DND-41 (cell line): ENCODE measurements around the gene BRS3.

Source experiments
- ATAC-seq: fragments of 200-7000 bp; cut with Tn5 transposase; 3 replicates; pipeline ENCODE4 v1.9.1; 2021; ENCODE audit warnings: low read depth; ENCODE audit not compliant: insufficient read depth
- DNase-seq: peaks from one replicate; pipeline ENCODE4 v3.0.0-alpha.2; 2020
- H2AFZ ChIP-seq: 2 replicates; pipeline ENCODE4 v1.6.0; 2012; ENCODE audit warnings: low read depth, low read length
- H3K27ac ChIP-seq: 2 replicates; pipeline ENCODE4 v1.5.1; 2012; ENCODE audit warnings: low read length, inconsistent platforms
- H3K27me3 ChIP-seq: fragments of 200-600 bp; sonication (generic); 2 replicates; pipeline ENCODE4 v1.6.0; 2012; ENCODE audit warnings: low read length, mild to moderate bottlenecking, inconsistent platforms; ENCODE audit not compliant: insufficient read depth, poor library complexity
- H3K36me3 ChIP-seq: 2 replicates; pipeline ENCODE4 v1.5.1; 2012; ENCODE audit warnings: low read length, inconsistent platforms; ENCODE audit not compliant: insufficient read depth
- H3K4me1 ChIP-seq: 2 replicates; pipeline ENCODE4 v1.5.1; 2012; ENCODE audit warnings: mild to moderate bottlenecking, low read length; ENCODE audit not compliant: insufficient read depth
- H3K4me2 ChIP-seq: 2 replicates; pipeline ENCODE4 v1.6.0; 2012; ENCODE audit warnings: mild to moderate bottlenecking, moderate library complexity, low read length, inconsistent platforms; ENCODE audit not compliant: insufficient read depth
- H3K4me3 ChIP-seq, 2 experiments: fragments of 200-600 bp in 1 of 2; shearing (Covaris generic) in 1 of 2; 2 replicates each; pipeline ENCODE4 v1.5.1; 2012 to 2016; ENCODE audit warnings: inconsistent platforms in 2 of 2, low read length in 2 of 2, mild to moderate bottlenecking in 2 of 2, low read depth in 1 of 2, moderate library complexity in 1 of 2
- H3K79me2 ChIP-seq: 2 replicates; pipeline ENCODE4 v1.6.0; 2012; ENCODE audit warnings: low read length, inconsistent platforms; ENCODE audit not compliant: insufficient read depth
- H3K9ac ChIP-seq: 2 replicates; pipeline ENCODE4 v1.6.0; 2012; ENCODE audit warnings: low read depth, mild to moderate bottlenecking, inconsistent platforms, low read length, moderate library complexity
- H3K9me3 ChIP-seq: 2 replicates; pipeline ENCODE4 v1.5.1; 2012; ENCODE audit warnings: low read length, moderate library complexity, mild to moderate bottlenecking, inconsistent platforms; ENCODE audit not compliant: insufficient read depth, severe bottlenecking
- H4K20me1 ChIP-seq: 2 replicates; pipeline ENCODE4 v1.6.0; 2012; ENCODE audit warnings: low read length; ENCODE audit not compliant: insufficient read depth
- CTCF ChIP-seq: IDR thresholded peaks from 2 replicates; pipeline ENCODE4 v1.5.1; 2012; ENCODE audit warnings: borderline replicate concordance, low read length, moderate library complexity, mild to moderate bottlenecking; ENCODE audit not compliant: poor library complexity, severe bottlenecking; ENCODE audit errors: extremely low read depth
- EZH2 ChIP-seq: IDR thresholded peaks from 3 replicates; pipeline ENCODE4 v1.6.1; 2012; ENCODE audit warnings: borderline replicate concordance, low read depth, mild to moderate bottlenecking, moderate library complexity, low read length, inconsistent platforms; ENCODE audit not compliant: severe bottlenecking

The BRS3 gene

GRCh38 chrX:136531951-136532350 is 44.2 kb downstream of the BRS3 start, which contains the start of gene VGLL1:
TSS of gene VGLL1 (plus strand) at chrX:136532215. CDS start at chrX:136536021, 3,806 bp downstream.
- Histone ChIP-seq H3K4me1 (0 out of 2 replicates have a peak, but pooled peaks cover 3% of the 10 kb centered on the region), H3K27me3 (no peaks in the 10 kb centered on the region), H3K9me3 (no peaks in the 10 kb centered on the region), H3K4me2 (no peak within 1 kb of the TSS), H4K20me1 (no peaks in the 10 kb centered on the region), H3K9ac (no peak within 1 kb of the TSS), H3K27ac (no peak within 1 kb of the TSS), H3K4me3 (no peak within 1 kb of the TSS), H3K36me3 (no peaks in the 10 kb centered on the region), H3K79me2 (no peaks in the 10 kb centered on the region), H2AFZ (no peak within 1 kb of the TSS)
- no peak for TF ChIP-seq CTCF
- TF ChIP-seq EZH2, result no peak
- no peak for ATAC-seq
- DNase-seq, result no peak

GRCh38 chrX:136534131-136534530 is 46.4 kb downstream of the BRS3 start:
- no peak for TF ChIP-seq EZH2
- TF ChIP-seq CTCF, result no peak
- no peak overlapping the region for H3K9ac ChIP-seq
- no peak for ATAC-seq
- H3K27me3 ChIP-seq, result no peaks in the 10 kb centered on the region
- no peak overlapping the region for H3K4me2 ChIP-seq
- H3K79me2 ChIP-seq, result no peaks in the 10 kb centered on the region
- no peak overlapping the region for H3K27ac ChIP-seq
- no peaks in the 10 kb centered on the region for H3K9me3 ChIP-seq
- 0 out of 2 replicates have a peak, but pooled peaks cover 3% of the 10 kb centered on the region for H3K4me1 ChIP-seq
- no peaks in the 10 kb centered on the region for H3K36me3 ChIP-seq
- DNase-seq, result no peak
- H3K4me3 ChIP-seq, result no peak overlapping the region
- H4K20me1 ChIP-seq, result no peaks in the 10 kb centered on the region
- H2AFZ ChIP-seq, result no peak overlapping the region

- Histone ChIP-seq H3K79me2 (no peaks in the 10 kb centered on the region), H3K4me1 (no peaks in the 10 kb centered on the region), H3K27ac (no peak overlapping the region), H4K20me1 (no peaks in the 10 kb centered on the region), H3K4me2 (no peak overlapping the region), H3K36me3 (no peaks in the 10 kb centered on the region), H3K9ac (no peak overlapping the region), H3K9me3 (no peaks in the 10 kb centered on the region), H3K4me3 (no peak overlapping the region), H2AFZ (no peak overlapping the region), H3K27me3 (no peaks in the 10 kb centered on the region)
- ATAC-seq, result no peak
- no peak for TF ChIP-seq CTCF
- no peak for TF ChIP-seq EZH2
- no peak for DNase-seq
These were observed 51.1 kb downstream of the BRS3 start for GRCh38 chrX:136538811-136539210.

GRCh38 chrX:136540226-136540625 is 52.5 kb downstream of the BRS3 start:
- Histone ChIP-seq H3K4me3 (no peak overlapping the region), H3K27me3 (no peaks in the 10 kb centered on the region), H2AFZ (no peak overlapping the region), H3K79me2 (no peaks in the 10 kb centered on the region), H3K9ac (no peak overlapping the region), H3K9me3 (no peaks in the 10 kb centered on the region), H3K4me1 (no peaks in the 10 kb centered on the region), H3K4me2 (no peak overlapping the region), H4K20me1 (no peaks in the 10 kb centered on the region), H3K27ac (no peak overlapping the region), H3K36me3 (no peaks in the 10 kb centered on the region)
- TF ChIP-seq EZH2 (no peak), CTCF (no peak)
- no peak for DNase-seq
- ATAC-seq, result no peak
